Measurements from ENCODE around the gene CTNND2.

Gene CTNND2

DNA sequence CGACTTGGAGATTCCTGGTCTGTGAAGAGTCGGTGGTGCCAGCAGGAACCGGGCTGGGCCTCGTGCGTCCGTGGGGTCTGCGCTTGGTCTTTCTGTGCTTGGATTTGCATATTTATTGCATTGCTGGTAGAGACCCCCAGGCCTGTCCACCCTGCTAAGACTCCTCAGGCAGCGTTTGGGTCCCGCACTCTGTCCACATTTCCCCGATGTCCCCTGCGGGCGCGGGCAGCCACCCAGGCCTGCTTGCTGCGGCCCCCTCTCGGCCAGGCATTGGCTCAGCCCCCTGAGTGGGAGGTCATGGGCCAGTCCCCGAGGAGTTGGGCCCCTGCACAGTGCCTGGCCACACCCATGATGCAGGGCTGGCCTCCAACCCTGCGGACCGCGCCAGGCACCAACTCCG lies 27.4 kb upstream of the CTNND2 start:
- H3K9me3 ChIP-seq (ENCODE audit: insufficient read depth, low read length, severe bottlenecking): no peaks in the 10 kb centered on the region
- H3K4me2 ChIP-seq (ENCODE audit: insufficient read depth, low read length): no peak overlapping the region
- no peak overlapping the region for H2AFZ ChIP-seq (ENCODE audit: low read depth, low read length)
- no peak overlapping the region for H3K9ac ChIP-seq (ENCODE audit: low read depth, low read length)
- DNase-seq (no peak), ATAC-seq (ENCODE audit: insufficient read depth, low read depth) (no peak)
- no peak overlapping the region for H3K4me3 ChIP-seq (ENCODE audit: low read depth in 1 of 2, low read length in 2 of 2)
- H3K79me2 ChIP-seq (ENCODE audit: insufficient read depth, low read length): no peaks in the 10 kb centered on the region
- H3K4me1 ChIP-seq (ENCODE audit: insufficient read depth, low read length): no peaks in the 10 kb centered on the region
- H3K27ac ChIP-seq (ENCODE audit: low read length): no peak overlapping the region
- no peaks in the 10 kb centered on the region for H4K20me1 ChIP-seq (ENCODE audit: insufficient read depth, low read length)
- no peak for TF ChIP-seq EZH2 (IDR thresholded peaks at IDR 0.05; ENCODE audit: borderline replicate concordance, low read depth, low read length, severe bottlenecking)
- TF ChIP-seq, protein P1, sequence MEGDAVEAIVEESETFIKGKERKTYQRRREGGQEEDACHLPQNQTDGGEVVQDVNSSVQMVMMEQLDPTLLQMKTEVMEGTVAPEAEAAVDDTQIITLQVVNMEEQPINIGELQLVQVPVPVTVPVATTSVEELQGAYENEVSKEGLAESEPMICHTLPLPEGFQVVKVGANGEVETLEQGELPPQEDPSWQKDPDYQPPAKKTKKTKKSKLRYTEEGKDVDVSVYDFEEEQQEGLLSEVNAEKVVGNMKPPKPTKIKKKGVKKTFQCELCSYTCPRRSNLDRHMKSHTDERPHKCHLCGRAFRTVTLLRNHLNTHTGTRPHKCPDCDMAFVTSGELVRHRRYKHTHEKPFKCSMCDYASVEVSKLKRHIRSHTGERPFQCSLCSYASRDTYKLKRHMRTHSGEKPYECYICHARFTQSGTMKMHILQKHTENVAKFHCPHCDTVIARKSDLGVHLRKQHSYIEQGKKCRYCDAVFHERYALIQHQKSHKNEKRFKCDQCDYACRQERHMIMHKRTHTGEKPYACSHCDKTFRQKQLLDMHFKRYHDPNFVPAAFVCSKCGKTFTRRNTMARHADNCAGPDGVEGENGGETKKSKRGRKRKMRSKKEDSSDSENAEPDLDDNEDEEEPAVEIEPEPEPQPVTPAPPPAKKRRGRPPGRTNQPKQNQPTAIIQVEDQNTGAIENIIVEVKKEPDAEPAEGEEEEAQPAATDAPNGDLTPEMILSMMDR (IDR thresholded peaks at IDR 0.05; ENCODE audit: borderline replicate concordance, extremely low read depth, low read length, poor library complexity, severe bottlenecking): no peak
- no peaks in the 10 kb centered on the region for H3K27me3 ChIP-seq (ENCODE audit: insufficient read depth, low read length, poor library complexity)
- no peaks in the 10 kb centered on the region for H3K36me3 ChIP-seq (ENCODE audit: insufficient read depth, low read length)

DNA sequence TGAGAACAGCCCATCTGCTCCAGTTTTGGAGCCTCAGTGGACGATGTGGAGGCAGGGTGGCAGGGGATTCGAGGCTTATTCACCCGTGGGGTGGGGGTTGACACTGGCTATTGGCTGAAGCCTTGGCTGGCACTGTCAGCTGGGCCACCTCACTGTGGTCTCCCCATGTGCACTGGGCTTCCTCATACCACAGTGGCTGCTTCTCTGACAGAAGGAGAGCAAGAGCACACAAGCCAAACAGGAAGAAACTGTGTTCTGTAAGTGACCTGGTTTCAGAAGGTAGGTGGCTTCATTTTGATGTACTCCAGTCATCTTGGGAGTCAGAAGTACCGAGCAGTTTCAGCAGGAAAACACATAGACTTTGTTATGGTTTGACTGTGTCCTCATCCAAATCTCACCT lies 24.7 kb upstream of the CTNND2 start:
- H3K27ac ChIP-seq (ENCODE audit: low read length): no peak overlapping the region
- no peaks in the 10 kb centered on the region for H3K4me1 ChIP-seq (ENCODE audit: insufficient read depth, low read length)
- DNase-seq (no peak), ATAC-seq (ENCODE audit: insufficient read depth, low read depth) (no peak)
- no peaks in the 10 kb centered on the region for H4K20me1 ChIP-seq (ENCODE audit: insufficient read depth, low read length)
- no peak for TF ChIP-seq EZH2 (IDR thresholded peaks at IDR 0.05; ENCODE audit: borderline replicate concordance, low read depth, low read length, severe bottlenecking)
- TF ChIP-seq, protein P1 (IDR thresholded peaks at IDR 0.05; ENCODE audit: borderline replicate concordance, extremely low read depth, low read length, poor library complexity, severe bottlenecking): no peak
- no peaks in the 10 kb centered on the region for H3K36me3 ChIP-seq (ENCODE audit: insufficient read depth, low read length)
- H3K9me3 ChIP-seq (ENCODE audit: insufficient read depth, low read length, severe bottlenecking): no peaks in the 10 kb centered on the region
- no peak overlapping the region for H2AFZ ChIP-seq (ENCODE audit: low read depth, low read length)
- no peak overlapping the region for H3K4me3 ChIP-seq (ENCODE audit: low read depth in 1 of 2, low read length in 2 of 2)
- no peaks in the 10 kb centered on the region for H3K79me2 ChIP-seq (ENCODE audit: insufficient read depth, low read length)
- H3K4me2 ChIP-seq (ENCODE audit: insufficient read depth, low read length): no peak overlapping the region
- no peak overlapping the region for H3K9ac ChIP-seq (ENCODE audit: low read depth, low read length)
- H3K27me3 ChIP-seq (ENCODE audit: insufficient read depth, low read length, poor library complexity): no peaks in the 10 kb centered on the region

DNA sequence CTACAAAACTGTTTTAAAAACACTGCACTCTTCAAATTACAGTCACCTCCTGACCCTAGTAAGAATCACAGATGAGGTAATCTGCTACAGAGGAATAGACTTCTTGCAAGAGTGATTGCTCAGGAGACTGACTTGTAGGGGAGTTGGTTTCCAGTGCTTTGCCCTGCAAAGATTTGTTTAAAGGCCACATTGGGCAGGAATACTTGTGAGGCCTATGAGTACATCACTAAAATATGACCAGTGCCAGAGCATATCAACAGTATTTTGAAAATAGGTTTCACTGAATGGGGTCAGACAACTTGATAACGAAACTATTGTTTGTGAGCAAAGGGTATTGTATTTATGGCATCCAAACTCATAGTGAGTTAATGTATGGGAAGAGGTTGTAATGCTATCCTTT lies 21.5 kb upstream of the CTNND2 start:
- Histone ChIP-seq H3K4me2 (ENCODE audit: insufficient read depth, low read length) (no peak overlapping the region), H3K9ac (ENCODE audit: low read depth, low read length) (no peak overlapping the region), H3K4me3 (ENCODE audit: low read depth in 1 of 2, low read length in 2 of 2) (no peak overlapping the region), H3K4me1 (ENCODE audit: insufficient read depth, low read length) (no peaks in the 10 kb centered on the region), H3K27me3 (ENCODE audit: insufficient read depth, low read length, poor library complexity) (no peaks in the 10 kb centered on the region), H2AFZ (ENCODE audit: low read depth, low read length) (no peak overlapping the region), H3K79me2 (ENCODE audit: insufficient read depth, low read length) (no peaks in the 10 kb centered on the region), H3K9me3 (ENCODE audit: insufficient read depth, low read length, severe bottlenecking) (no peaks in the 10 kb centered on the region), H3K27ac (ENCODE audit: low read length) (no peak overlapping the region), H3K36me3 (ENCODE audit: insufficient read depth, low read length) (no peaks in the 10 kb centered on the region), H4K20me1 (ENCODE audit: insufficient read depth, low read length) (no peaks in the 10 kb centered on the region)
- TF ChIP-seq, protein P1 (IDR thresholded peaks at IDR 0.05; ENCODE audit: borderline replicate concordance, extremely low read depth, low read length, poor library complexity, severe bottlenecking): no peak
- no peak for TF ChIP-seq EZH2 (IDR thresholded peaks at IDR 0.05; ENCODE audit: borderline replicate concordance, low read depth, low read length, severe bottlenecking)
- ATAC-seq (ENCODE audit: insufficient read depth, low read depth) (no peak), DNase-seq (no peak)

DNA sequence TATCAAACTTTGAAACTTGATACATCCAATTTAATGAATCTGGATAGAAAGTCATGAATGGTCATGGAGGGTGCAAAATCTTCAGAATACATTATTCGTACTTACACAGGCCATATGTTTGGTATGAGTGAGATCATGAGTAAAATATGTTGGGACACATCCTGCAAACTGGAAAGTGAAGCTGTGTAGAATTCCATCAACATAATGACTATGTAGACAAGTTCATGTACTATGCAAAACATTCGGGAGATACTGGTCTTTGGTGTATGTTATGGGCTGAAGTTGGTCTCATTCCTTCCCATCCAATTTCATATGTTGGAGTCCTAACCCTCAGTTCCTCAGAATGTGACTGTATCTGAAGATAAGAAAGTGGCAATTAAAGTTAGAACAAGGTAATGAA lies 18.1 kb upstream of the CTNND2 start:
- Histone ChIP-seq H3K9ac (ENCODE audit: low read depth, low read length) (no peak overlapping the region), H3K4me1 (ENCODE audit: insufficient read depth, low read length) (no peaks in the 10 kb centered on the region), H3K27me3 (ENCODE audit: insufficient read depth, low read length, poor library complexity) (no peaks in the 10 kb centered on the region), H3K9me3 (ENCODE audit: insufficient read depth, low read length, severe bottlenecking) (no peaks in the 10 kb centered on the region), H3K79me2 (ENCODE audit: insufficient read depth, low read length) (no peaks in the 10 kb centered on the region), H3K4me2 (ENCODE audit: insufficient read depth, low read length) (no peak overlapping the region), H4K20me1 (ENCODE audit: insufficient read depth, low read length) (no peaks in the 10 kb centered on the region), H3K4me3 (ENCODE audit: low read depth in 1 of 2, low read length in 2 of 2) (no peak overlapping the region), H3K27ac (ENCODE audit: low read length) (no peak overlapping the region), H2AFZ (ENCODE audit: low read depth, low read length) (no peak overlapping the region), H3K36me3 (ENCODE audit: insufficient read depth, low read length) (no peaks in the 10 kb centered on the region)
- TF ChIP-seq, protein P1 (IDR thresholded peaks at IDR 0.05; ENCODE audit: borderline replicate concordance, extremely low read depth, low read length, poor library complexity, severe bottlenecking): no peak
- DNase-seq (no peak), ATAC-seq (ENCODE audit: insufficient read depth, low read depth) (no peak)

Measured in DND-41 (cell line).